ENCODE results near the gene ITCH. TPM values are rescaled to one million over a fixed set of nuclear protein-coding genes. Genes with fewer than 3 reads are reported as not detected.
"Not testable (repeated sequence)": the region's sequence is repeated elsewhere in the genome, so short reads cannot be mapped to it uniquely, and the experiment has no call there.

The ITCH gene
- total RNA-seq, 4 donors from 2014 or later = 50.3 to 64.3 (median 52.8) TPM

DNA sequence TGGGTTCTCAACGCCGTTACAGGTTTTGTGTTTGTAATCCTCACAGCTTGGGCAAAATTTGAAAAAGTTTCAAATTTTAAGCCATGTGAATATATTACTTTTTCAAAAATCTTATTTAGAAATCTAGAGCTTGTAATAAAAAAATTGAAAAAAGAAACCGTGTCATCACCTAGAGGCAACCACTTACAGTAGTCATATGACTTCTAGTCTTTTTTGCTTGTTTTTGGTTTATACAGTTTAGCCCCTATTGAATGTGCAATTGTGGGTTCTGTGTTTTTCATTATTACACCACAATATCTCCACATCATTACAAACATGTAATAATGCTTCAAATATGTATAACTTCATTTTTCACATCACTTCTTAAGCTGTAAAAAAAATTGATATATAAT, 154.0 kb downstream of the ITCH start:
- no peak for DNase-seq (ENCODE audit: extremely low spot score)
- no peaks in the 10 kb centered on the region for H3K9me3 ChIP-seq
- peaks cover 0 to 20% (median 6%) of the 10 kb centered on the region in 4 donors for H3K36me3 ChIP-seq
- WGBS = under 1% methylated on average over 3 of the region's 3 CpGs
- peaks cover 22 to 75% (median 65%) of the 10 kb centered on the region in 4 donors for H3K4me1 ChIP-seq
- intact Hi-C loops (cut with DNase I) = no loop called here
- H3K27me3 ChIP-seq = no peaks in the 10 kb centered on the region
- H3K4me3 ChIP-seq = peak overlapping the region; percentile 68 to 91 (median 76)
- TF ChIP-seq, protein P1, sequence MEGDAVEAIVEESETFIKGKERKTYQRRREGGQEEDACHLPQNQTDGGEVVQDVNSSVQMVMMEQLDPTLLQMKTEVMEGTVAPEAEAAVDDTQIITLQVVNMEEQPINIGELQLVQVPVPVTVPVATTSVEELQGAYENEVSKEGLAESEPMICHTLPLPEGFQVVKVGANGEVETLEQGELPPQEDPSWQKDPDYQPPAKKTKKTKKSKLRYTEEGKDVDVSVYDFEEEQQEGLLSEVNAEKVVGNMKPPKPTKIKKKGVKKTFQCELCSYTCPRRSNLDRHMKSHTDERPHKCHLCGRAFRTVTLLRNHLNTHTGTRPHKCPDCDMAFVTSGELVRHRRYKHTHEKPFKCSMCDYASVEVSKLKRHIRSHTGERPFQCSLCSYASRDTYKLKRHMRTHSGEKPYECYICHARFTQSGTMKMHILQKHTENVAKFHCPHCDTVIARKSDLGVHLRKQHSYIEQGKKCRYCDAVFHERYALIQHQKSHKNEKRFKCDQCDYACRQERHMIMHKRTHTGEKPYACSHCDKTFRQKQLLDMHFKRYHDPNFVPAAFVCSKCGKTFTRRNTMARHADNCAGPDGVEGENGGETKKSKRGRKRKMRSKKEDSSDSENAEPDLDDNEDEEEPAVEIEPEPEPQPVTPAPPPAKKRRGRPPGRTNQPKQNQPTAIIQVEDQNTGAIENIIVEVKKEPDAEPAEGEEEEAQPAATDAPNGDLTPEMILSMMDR (IDR thresholded peaks at IDR 0.05) = no peak
- no peak for TF ChIP-seq POLR2A (IDR thresholded peaks at IDR 0.05; ENCODE audit: low read depth)
- no peak for TF ChIP-seq POLR2AphosphoS5 (IDR thresholded peaks at IDR 0.05)
- no peak for TF ChIP-seq EP300 (IDR thresholded peaks at IDR 0.05)
- peak overlapping the region; percentile 90 to 93 (median 93) for H3K27ac ChIP-seq (replicated peaks in 1 of 4)

DNA sequence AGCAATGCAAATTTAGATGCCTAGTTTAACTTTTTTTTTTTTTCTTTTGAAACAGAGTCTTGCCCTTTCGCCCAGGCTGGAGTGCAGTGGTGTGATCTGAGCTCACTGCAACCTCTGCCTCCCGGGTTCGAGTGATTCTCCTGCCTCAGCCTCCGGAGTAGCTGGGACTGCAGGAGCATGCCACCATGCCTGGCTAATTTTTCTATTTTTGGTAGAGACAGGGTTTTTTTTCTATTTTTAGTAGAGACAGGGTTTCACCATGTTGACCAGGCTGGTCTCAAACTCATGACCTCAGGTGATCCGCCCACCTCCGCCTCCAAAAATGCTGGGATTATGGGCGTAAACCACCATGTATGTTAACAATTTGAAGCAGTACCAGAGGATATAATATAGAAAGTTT, 155.8 kb downstream of the ITCH start:
- H3K27me3 ChIP-seq; DNase-seq (ENCODE audit: extremely low spot score); intact Hi-C loops (cut with DNase I); H3K4me3 ChIP-seq; H3K27ac ChIP-seq (replicated peaks in 1 of 4); H3K9me3 ChIP-seq: not testable (repeated sequence)
- Histone ChIP-seq H3K4me1 (peaks cover 36 to 84% (median 79%) of the 10 kb centered on the region in 4 donors), H3K36me3 (peaks cover 0 to 20% (median 6%) of the 10 kb centered on the region in 4 donors)
- 93% methylated on average over 7 of the region's 7 CpGs for WGBS

DNA sequence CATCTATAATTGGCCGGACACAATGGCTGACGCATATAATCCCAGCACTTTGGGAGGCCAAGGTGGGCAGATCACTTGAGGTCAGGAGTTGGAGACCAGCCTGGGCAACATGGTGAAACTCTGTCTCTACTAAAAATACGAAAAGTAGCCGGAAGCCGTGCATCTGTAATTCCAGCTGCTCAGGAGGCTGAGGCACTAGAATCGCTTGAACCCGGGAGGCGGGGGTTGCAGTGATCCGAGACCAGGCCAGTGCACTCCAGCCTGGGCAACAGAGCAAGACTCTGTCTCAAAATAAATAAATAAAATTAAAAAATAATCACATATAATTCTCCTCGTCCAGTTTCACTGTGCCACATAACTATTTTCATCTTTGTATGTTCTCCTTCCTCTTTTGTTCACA, 156.8 kb downstream of the ITCH start:
- H3K4me3 ChIP-seq; H3K27ac ChIP-seq (replicated peaks in 1 of 4); H3K27me3 ChIP-seq; DNase-seq (ENCODE audit: extremely low spot score); H3K9me3 ChIP-seq: not testable (repeated sequence)
- intact Hi-C loops (cut with DNase I) = loop anchor here (10.0 kb wide), 1 partner anchor 205 kb away; no protein-coding TSS in a partner anchor
- Histone ChIP-seq H3K36me3 (peaks cover 0 to 20% (median 6%) of the 10 kb centered on the region in 4 donors), H3K4me1 (peaks cover 46 to 89% (median 83%) of the 10 kb centered on the region in 4 donors)
- 81% methylated on average over 10 of the region's 10 CpGs for WGBS

DNA sequence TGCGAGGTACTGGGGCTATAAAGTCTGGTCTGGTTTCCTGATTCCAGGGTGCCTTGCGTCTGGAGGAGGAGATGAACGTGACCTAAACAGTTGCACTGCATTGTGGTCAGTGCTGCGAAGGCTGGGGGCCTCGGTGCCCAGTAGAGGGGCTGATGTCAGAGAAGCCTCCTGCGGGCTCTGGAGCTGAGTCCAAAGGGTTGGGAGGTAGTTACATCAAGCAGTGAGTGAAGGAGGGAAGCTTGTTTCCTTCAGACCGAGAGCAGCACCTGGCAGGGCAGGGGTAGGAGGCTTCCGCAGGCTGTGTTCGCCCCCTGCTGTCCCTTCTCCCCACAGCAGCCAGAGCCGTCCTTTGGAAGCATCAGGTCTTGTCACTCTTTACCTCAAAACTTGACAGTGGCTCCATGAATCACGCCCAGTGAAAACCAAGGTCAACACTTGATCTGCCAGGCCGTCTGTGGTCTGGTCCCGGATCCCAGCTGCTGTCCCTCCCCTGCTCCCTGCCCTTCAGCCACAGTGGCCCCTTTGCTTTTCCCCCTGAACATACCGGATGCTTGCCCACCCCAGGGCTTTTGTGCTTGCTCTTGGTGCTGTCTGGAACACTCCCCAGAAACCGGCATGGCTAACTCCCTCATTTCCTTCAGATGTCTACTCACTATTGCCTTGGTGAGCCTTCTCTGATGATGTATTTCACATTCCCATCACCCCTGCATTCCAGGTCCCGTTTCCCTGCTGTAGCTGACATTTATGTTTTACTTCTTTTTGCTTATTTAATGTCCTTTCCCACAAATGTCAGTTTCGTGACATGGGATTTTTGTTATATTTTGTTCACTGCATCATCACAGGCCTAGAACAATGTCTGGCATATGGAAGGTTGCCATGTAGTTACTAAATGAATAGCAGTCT, 160.1 kb downstream of the ITCH start:
- peaks cover under 1 to 35% (median 23%) of the 10 kb centered on the region in 4 donors for H3K36me3 ChIP-seq
- no peak overlapping the region for H3K4me3 ChIP-seq
- no peaks in the 10 kb centered on the region for H3K27me3 ChIP-seq
- H3K27ac ChIP-seq (replicated peaks in 1 of 4) = peak overlapping the region; percentile 74 to 85 (median 84)
- no peak for TF ChIP-seq EP300 (IDR thresholded peaks at IDR 0.05)
- TF ChIP-seq, protein P1 (IDR thresholded peaks at IDR 0.05) = peak; percentile 35 to 56 (median 47)
- no peak for TF ChIP-seq POLR2AphosphoS5 (IDR thresholded peaks at IDR 0.05)
- TF ChIP-seq POLR2A (IDR thresholded peaks at IDR 0.05; ENCODE audit: low read depth) = no peak
- intact Hi-C loops (cut with DNase I) = loop anchor here (10.0 kb wide), 1 partner anchor 208 kb away; no protein-coding TSS in a partner anchor
- DNase-seq (ENCODE audit: extremely low spot score) = peak; percentile 91
- H3K9me3 ChIP-seq = no peaks in the 10 kb centered on the region
- peaks cover 63 to 90% (median 85%) of the 10 kb centered on the region in 4 donors for H3K4me1 ChIP-seq
- 47% methylated on average over 17 of the region's 17 CpGs for WGBS

DNA sequence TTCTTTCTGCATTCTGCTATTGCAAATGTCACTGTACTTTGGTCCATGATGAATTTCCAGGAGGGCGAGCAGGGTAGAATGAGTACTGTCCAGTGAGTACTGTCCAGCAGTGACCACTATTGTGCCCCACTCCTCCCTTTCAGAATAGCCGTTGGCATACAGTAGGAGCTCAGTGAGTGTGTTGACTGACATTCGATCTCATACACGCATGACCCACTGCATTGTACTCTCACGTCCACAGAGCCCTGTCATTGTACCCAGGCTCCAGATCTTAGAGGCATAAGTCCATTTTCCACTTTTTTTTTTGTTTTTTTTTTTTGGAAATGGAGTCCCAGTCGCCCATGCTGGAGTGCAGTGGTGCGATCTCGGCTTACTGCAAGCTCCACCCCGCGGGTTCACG, 161.4 kb downstream of the ITCH start:
- TF ChIP-seq EP300 (IDR thresholded peaks at IDR 0.05) (no peak), POLR2A (IDR thresholded peaks at IDR 0.05; ENCODE audit: low read depth) (no peak), POLR2AphosphoS5 (IDR thresholded peaks at IDR 0.05) (no peak)
- TF ChIP-seq, protein P1 (IDR thresholded peaks at IDR 0.05) = no peak
- Histone ChIP-seq H3K36me3 (peaks cover 4 to 39% (median 32%) of the 10 kb centered on the region in 4 donors), H3K27me3 (no peaks in the 10 kb centered on the region), H3K4me1 (peaks cover 63 to 90% (median 85%) of the 10 kb centered on the region in 4 donors), H3K27ac (replicated peaks in 1 of 4) (peak overlapping the region; percentile 74 to 85 (median 84)), H3K9me3 (no peaks in the 10 kb centered on the region), H3K4me3 (no peak overlapping the region)
- 91% methylated on average over 11 of the region's 11 CpGs for WGBS
- peak; percentile 39 for DNase-seq (ENCODE audit: extremely low spot score)
- intact Hi-C loops (cut with DNase I) = loop anchor here (10.0 kb wide), 1 partner anchor 210 kb away; no protein-coding TSS in a partner anchor
